H54 (cell line): ENCODE results near the gene TEX261.

ENCODE experiments used
- DNase-seq: peaks from one replicate; pipeline ENCODE4 v3.0.0; 2011; ENCODE audit warnings: low spot score, mixed read lengths; ENCODE audit not compliant: insufficient read length
- FAIRE-seq: peaks from 3 replicates; lab custom pipeline; 2011; peaks lifted over from hg19 to GRCh38; lab: Jason Lieb, UNC
- POLR2A ChIP-seq: IDR thresholded peaks from 2 replicates; pipeline ENCODE4 v1.6.1; 2011; ENCODE audit warnings: low read depth, mild to moderate bottlenecking, low read length

Gene TEX261

GRCh38 chr2:70992945-70993853 lies 1.5 kb downstream of the TEX261 start:
- no peak for FAIRE-seq
- no peak for DNase-seq
- no peak for TF ChIP-seq POLR2A

GRCh38 chr2:70991742-70992141 lies 2.9 kb downstream of the TEX261 start:
- FAIRE-seq (no peak), DNase-seq (no peak)
- no peak for TF ChIP-seq POLR2A

GRCh38 chr2:70991142-70991541 lies 3.5 kb downstream of the TEX261 start:
- FAIRE-seq (no peak), DNase-seq (no peak)
- TF ChIP-seq POLR2A, result no peak

- FAIRE-seq (no peak), DNase-seq (no peak)
- TF ChIP-seq POLR2A, result no peak
Observed at GRCh38 chr2:70990216-70990615, 4.5 kb downstream of the TEX261 start.

- no peak for TF ChIP-seq POLR2A
- FAIRE-seq (no peak), DNase-seq (no peak)
Observed at GRCh38 chr2:70988726-70989648, 5.7 kb downstream of the TEX261 start.

GRCh38 chr2:70988151-70988550 lies 6.5 kb downstream of the TEX261 start:
- TF ChIP-seq POLR2A, result no peak
- FAIRE-seq (no peak), DNase-seq (no peak)

- no peak for TF ChIP-seq POLR2A
- FAIRE-seq, result no peak
- no peak for DNase-seq
Observed at GRCh38 chr2:70987386-70987785, 7.3 kb downstream of the TEX261 start.

- DNase-seq (no peak), FAIRE-seq (no peak)
Observed at GRCh38 chr2:70986499-70987189, 8.0 kb downstream of the TEX261 start.

GRCh38 chr2:70985956-70986355 lies 8.7 kb downstream of the TEX261 start:
- DNase-seq (no peak), FAIRE-seq (no peak)
- TF ChIP-seq POLR2A, result no peak

More at GRCh38 chr2:70986499-70987189, 8.0 kb downstream of the TEX261 start:
- no peak for TF ChIP-seq POLR2A

GRCh38 chr2:70985283-70985688 lies 9.4 kb downstream of the TEX261 start:
- no peak for FAIRE-seq
- no peak for TF ChIP-seq POLR2A
- no peak for DNase-seq

- no peak for DNase-seq
- FAIRE-seq, result no peak
- TF ChIP-seq POLR2A, result no peak
Observed at GRCh38 chr2:70984576-70985282, 9.9 kb downstream of the TEX261 start.

- TF ChIP-seq POLR2A, result no peak
- FAIRE-seq (no peak), DNase-seq (no peak)
Observed at GRCh38 chr2:70984228-70984575, 10.5 kb downstream of the TEX261 start.
